IPS-11a (cell line): ENCODE measurements around the gene CMTR1.

Experiments
- H3K4me3 ChIP-seq: one replicate; pipeline ENCODE4 v1.5.1; 2013; ENCODE audit warnings: low read depth, low read length, control low read depth

Gene CMTR1

GRCh38 chr6:37474316-37474715 is 41.3 kb downstream of the CMTR1 start:
- no peak overlapping the region for H3K4me3 ChIP-seq

- H3K4me3 ChIP-seq: no peak overlapping the region
Measured at GRCh38 chr6:37477191-37477590, 44.2 kb downstream of the CMTR1 start.

- H3K4me3 ChIP-seq: no peak overlapping the region
Measured at GRCh38 chr6:37477656-37478435, 44.8 kb downstream of the CMTR1 start.

GRCh38 chr6:37478827-37479226 is 45.8 kb downstream of the CMTR1 start:
- no peak overlapping the region for H3K4me3 ChIP-seq

- no peak overlapping the region for H3K4me3 ChIP-seq
Measured at GRCh38 chr6:37479266-37479854, 46.3 kb downstream of the CMTR1 start.

- H3K4me3 ChIP-seq: no peak overlapping the region
Measured at GRCh38 chr6:37480118-37480736, 47.2 kb downstream of the CMTR1 start.

- no peak overlapping the region for H3K4me3 ChIP-seq
Measured at GRCh38 chr6:37480951-37481534, 48.0 kb downstream of the CMTR1 start.

GRCh38 chr6:37481711-37482605 is 48.9 kb downstream of the CMTR1 start:
- no peak overlapping the region for H3K4me3 ChIP-seq

- H3K4me3 ChIP-seq: no peak overlapping the region
Measured at GRCh38 chr6:37482606-37483251, 49.7 kb downstream of the CMTR1 start.

GRCh38 chr6:37483252-37483901 is 50.4 kb downstream of the CMTR1 start:
- H3K4me3 ChIP-seq: no peak overlapping the region

GRCh38 chr6:37483917-37484785 is 51.1 kb downstream of the CMTR1 start:
- H3K4me3 ChIP-seq: no peak overlapping the region

- H3K4me3 ChIP-seq: no peak overlapping the region
Measured at GRCh38 chr6:37484786-37485170, 51.8 kb downstream of the CMTR1 start.

- no peak overlapping the region for H3K4me3 ChIP-seq
Measured at GRCh38 chr6:37485291-37485702, 52.3 kb downstream of the CMTR1 start.

- no peak overlapping the region for H3K4me3 ChIP-seq
Measured at GRCh38 chr6:37486121-37486839, 53.3 kb downstream of the CMTR1 start.

- H3K4me3 ChIP-seq: no peak overlapping the region
Measured at GRCh38 chr6:37487591-37488380, 54.8 kb downstream of the CMTR1 start.

GRCh38 chr6:37488476-37488875 is 55.5 kb downstream of the CMTR1 start:
- H3K4me3 ChIP-seq: no peak overlapping the region

GRCh38 chr6:37489697-37490336 is 56.8 kb downstream of the CMTR1 start:
- no peak overlapping the region for H3K4me3 ChIP-seq
